Measurements from ENCODE around the gene CYTH4.

Gene CYTH4

DNA sequence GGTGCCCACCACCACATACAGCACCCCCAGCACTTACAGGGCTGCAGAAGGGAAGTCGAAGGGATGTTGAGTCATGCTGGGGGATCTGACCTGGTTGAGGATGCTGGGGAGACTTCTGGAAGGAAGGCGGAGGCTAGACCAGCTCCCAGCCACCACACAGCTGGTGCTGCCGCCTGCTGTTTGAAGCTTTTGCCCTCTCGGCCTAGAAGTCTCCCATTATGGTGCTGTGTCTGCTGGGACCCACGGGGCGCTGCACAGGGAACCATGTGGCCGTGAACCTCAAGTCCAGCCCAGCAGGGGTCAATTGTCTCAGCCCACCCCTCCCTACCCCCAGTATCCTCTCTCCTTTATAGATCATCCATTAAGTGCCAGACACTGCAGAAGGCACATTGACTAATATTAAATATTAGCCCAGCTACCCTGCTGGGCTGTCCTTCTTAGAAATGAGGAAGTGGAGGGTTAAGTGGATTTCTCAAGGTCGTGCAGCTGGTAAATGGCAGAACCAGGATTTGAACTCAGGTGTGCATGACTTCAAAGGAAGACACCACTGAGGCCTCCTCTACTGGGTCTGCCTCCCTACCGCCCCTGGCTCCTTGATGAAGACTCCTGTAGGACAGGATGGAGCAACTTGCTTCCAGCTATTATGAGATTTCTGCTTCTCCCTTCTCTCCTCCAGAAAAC lies 49.7 kb downstream of the CYTH4 start:
- no peak for DNase-seq

DNA sequence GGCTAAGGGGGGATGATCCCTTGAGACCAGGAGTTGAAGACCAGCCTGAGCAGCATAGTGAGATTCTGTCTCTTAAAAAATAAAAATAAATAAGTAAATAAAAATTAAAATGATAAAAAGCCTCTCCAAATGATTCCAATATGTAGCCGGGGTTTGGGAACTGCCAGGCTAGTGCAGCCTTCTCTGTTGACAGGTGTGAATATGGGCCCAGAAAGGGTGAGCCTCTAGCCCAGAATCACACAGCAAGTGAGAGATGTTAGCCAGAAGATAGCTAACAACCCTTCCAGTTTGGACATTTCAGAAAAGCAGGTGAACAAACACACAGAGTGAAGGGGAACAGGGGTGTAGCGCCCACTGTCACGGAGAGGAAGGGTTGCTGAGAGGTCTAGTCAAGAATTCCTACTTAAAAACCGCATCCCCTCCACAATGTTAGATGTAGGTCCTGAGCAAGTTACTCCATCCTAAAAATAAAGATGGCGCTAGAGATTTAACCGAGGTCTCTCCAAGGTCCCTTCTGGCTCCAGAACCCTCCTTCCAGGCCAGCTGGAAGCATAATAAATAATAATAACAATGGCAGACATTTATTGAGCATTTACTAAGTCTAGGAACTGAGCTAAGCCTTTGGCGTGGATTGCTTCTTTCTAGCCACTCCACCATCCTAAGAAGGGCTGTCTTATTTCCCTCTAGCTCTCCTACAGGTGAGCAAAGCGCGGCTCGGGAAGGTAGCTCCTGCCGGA lies 51.6 kb downstream of the CYTH4 start:
- no peak for DNase-seq

DNA sequence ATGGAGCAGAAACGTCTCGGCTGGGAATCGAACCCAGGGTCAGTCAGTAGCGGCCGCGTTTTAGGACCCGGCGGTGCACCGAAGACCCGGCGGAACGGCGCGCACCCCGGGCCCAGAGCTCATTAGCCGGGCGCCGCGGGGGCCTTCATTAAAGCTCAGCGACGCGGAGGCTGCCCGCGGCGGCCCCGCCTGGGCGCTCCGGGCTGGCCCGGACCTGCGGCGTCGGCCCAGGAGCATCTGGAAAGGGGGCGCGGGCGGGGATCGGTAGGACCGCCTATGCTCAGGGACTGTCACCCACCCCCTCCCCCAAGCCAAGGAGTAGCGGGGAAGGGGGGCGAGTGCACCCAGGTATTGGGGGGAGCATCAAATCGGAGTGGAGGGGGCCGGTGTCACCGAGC lies 52.2 kb downstream of the CYTH4 start:
- no peak for DNase-seq

DNA sequence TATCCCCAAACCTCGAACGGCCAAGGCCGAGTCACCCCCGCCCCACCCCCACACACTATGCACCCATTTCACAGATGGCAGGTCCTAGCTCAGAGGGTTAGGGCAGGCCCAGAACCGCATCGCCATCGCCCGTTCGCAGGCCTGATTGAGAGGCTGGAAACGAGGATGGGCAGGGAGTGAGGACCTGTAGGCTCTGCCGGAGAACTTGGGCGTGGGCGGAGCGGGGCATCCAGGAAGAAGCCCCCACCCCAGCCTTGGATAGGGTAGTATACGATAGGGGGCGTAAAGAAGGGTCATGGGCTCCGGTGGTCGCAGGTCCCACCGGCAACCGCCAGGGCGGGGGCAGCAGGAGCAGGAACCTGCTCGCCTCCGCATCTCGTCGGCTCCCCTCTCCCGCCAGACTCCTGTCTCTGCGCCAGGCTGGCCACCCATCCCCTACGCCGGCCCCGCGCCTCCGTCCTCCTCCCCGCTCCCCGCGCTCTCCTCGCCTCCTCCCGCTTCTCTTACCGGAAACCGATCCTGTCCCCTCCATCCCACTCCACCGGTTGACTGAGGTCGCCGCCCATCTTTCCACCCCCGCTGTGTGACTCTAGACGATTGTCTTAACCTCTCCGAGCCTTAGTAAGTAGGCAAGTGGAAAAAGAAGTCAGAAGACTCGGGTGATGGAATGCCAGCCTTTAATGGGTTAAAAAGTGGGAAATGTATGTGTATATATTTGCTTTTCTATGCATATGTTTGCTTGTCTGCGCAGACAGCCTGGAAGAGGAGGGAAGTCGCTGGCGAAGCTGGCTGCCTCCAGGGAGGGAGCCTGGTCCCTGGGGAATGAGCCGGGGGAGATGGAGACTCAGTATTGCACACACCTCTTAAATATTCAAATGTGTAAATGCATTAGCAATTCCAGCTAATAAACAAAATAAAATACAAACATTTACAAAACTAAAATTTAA lies 52.8 kb downstream of the CYTH4 start:
- no peak for DNase-seq

DNA sequence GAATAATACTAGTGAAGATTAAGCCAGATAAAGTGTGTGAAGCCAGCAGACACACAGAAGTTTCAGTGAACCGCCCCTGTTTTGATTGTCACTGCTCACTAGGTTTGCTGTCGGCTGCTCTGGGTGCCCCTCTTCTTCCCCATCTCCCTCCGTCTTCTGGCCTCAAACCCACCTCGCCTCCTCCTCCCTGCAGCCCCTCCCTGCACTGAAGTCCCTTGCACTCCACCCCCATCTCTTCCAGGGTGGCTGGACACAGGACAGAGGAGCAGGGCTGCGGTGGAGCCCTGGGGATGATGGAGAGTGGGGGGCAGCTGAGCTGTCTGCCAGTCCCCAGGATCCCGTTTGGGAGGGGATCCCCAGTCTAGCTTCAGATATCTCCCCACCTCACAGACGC lies 53.5 kb downstream of the CYTH4 start:
- no peak for DNase-seq

DNA sequence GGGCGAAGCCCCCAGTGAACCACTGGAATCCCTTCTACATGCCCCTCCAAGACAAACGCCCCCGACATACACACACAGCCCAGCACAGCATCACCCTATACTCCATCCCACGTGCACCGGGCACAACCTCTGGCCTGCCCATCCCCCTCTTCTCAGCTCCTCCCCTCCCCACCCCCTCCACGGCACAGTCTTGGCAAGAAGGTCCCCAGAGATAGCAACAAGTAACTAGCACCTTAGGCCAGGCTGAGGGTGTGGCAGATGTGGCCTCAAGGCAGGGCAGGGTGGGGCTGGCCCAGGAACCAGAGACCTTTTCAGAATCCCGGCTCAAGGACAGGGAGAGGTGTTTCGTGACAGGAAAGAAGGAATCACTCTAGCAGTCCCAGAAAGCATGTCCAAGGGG lies 54.3 kb downstream of the CYTH4 start:
- no peak for DNase-seq

DNA sequence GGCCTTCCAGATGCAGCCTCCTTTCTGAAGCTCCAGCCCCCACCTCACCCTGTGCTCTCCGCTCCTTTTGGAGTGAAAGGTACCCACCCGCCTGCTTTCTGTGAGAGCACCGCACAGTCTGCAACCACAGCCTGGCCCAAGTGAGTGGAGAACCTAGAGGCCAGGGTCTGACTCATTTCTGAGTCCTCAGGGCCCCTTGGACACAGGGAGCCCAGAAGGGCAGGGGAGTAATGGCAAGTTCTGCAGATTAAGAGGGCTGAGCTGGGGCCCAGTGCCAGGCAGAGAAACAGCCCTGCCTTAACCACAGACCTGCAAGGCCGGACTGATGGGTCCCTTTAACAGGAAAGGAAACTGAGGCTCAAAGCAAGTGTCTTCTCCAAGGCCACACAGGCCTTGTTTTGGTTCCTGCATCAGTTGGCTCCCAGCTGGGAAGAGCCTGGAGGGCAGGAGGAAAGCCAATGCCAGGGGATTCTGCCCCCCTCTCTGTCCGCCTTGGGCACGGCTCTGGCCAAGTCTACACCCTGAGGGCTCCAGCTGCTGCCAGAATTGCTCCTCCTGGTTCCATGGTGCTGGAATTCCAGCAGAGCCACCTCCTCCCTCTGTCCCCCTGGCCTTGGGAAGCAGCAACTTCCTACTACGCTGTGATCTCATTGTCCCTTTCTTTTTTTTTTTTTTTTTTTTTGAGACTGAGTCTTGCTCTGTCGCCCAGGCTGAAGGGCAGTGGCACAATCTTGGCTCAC lies 55.1 kb downstream of the CYTH4 start:
- DNase-seq, result no peak

DNA sequence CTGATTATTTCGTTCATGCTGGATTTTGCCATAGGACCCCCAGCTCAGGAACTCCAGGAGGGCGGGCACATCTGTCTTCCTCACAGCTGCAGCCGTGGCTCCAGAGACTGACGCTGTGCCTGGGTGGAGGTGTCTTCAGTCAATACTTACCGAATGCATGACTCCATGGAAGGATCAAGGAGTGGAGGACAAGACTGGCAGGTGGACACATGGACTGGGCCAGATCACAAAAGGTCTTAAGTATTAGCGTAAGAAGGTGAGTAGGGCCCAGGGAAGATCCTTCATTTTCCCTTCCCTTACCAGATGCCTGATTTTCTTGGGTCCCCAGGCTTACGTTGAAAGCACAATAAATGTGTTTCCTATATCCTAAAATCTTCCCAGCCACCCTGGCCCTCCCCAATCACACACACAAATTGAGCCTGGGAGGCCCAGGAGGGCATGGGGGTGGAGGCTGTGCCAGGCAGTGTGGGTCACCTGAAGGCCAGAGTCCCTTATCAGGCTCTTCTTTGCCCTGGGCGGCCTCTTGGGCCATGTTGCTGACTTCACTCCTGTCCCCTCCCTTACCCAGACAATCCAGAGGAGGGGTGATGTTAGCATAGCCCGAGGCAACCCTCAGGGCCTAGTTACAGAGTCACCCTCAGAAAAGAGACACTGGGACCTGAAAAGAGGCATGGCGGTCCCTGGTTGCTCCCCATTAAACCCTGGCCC lies 56.4 kb downstream of the CYTH4 start:
- DNase-seq, result no peak

DNA sequence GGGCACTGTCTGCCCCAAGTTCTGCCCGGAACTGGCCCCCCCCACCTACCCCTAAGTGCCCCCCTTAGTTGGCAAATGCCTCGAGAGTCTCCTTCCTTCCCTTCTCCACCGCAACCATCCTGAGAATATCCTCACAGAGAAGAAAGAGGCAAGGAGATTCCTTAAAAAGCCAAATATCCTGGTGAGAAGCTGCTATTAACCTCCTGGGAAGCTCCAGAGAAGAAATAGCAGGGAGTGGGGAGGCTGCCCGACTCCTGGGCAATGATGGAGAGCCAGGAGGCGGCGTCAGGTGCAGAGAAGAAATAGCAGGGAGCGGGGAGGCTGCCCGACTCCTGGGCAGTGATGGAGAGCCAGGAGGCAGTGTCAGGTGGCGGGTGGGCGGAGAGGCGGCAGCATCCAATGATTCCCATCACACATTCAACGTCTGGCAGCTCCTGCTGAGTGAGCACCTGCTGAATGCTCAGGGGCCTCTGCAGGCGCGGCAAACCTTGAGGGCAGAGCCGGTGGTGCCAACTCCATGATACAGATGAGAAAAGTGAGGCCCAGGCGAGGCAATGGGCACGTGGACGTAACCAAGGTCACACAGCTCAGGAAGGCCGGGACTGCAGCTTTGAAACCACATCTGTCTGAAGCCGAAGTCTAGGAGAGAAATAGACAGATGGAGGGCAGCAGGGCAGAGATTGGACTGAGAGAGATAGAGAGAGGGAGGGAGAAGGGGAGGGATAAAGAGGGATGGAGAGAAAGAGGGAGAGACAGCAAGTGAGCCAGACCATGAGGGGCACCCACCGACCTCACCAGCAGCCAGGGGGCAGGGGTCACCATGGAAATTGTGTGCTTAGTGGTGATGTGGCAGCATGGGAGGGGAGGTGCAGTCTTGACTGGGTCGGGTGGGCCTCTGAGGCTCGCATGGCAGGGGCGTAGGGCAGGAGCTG lies 58.3 kb downstream of the CYTH4 start:
- no peak for DNase-seq

DNA sequence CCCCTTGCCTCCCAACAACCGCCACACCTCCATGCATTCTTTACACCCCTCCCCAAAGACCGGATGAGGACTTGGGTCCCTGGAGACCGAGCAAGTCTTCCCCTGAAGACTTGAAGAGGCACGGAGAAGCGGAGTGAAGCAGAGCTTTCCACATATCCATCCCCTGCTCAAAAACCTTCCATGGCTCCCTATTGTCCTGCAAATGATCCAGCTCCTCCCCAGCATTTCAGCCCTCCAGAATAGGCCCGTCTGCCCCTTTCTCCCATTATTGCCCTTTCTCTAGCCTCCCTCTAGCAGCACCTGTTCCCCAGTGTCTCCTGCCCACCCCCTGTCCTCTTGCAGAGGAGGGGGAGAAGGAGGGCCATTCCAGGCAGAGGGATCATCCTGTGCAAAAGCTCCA lies 59.8 kb downstream of the CYTH4 start:
- no peak for DNase-seq

DNA sequence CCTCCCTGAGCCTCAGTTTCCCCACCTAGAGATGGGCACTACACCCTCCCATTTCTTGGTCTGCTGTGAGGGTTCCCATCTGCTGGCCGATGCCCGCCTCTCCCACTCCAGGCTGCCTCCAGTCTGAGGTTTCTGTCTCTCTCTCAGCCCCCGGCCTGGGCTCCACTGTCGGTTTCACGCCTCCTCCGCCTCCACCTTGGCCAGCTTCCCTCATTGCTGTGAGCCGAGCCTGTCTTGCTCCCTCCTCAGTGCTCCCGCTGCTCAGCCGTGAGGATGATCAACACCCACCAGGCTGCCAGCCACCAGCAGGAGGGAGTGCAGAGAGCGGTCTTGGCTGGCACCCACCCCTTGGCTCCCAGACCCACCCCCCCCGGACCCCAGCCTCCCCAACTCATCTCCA lies 61.0 kb downstream of the CYTH4 start:
- no peak for DNase-seq

DNA sequence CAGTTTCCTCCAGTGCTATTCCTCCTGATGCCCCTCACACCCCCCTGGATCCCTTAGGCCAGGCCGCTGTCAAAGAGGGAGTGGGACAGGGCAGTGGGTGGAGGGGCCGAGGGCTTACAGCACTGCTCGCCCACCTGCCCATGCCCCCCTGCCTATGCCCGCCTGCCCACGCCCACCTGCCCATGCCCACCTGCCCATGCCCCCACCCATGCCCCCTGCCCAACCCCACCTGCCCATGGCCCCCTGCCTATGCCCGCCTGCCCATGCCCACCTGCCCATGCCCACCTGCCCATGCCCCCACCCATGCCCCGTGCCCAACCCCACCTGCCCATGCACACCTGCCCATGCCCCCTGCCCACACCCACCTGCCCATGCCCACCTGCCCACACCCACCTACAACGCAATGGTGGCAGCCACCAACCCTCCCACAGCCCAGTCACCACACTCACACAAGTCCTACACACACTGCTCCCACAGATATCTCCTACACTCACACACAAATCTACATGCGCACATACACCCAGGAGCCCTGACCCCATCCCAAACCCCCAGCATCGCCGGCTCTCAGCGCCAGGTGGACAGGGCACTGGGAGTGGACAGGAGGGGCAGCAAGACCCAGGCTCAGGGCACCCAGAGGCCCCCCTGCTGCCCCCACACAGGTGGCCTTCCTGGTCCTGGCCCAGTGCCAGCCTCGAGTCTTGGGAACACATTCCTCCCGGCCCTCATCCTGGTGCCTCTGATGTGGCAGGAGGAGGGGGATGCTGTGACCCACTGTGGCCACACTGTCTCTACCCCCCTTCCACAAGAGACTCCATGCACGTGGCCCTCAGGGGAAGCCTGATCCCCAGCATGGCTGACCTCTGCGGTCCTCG lies 61.8 kb downstream of the CYTH4 start:
- no peak for DNase-seq

DNA sequence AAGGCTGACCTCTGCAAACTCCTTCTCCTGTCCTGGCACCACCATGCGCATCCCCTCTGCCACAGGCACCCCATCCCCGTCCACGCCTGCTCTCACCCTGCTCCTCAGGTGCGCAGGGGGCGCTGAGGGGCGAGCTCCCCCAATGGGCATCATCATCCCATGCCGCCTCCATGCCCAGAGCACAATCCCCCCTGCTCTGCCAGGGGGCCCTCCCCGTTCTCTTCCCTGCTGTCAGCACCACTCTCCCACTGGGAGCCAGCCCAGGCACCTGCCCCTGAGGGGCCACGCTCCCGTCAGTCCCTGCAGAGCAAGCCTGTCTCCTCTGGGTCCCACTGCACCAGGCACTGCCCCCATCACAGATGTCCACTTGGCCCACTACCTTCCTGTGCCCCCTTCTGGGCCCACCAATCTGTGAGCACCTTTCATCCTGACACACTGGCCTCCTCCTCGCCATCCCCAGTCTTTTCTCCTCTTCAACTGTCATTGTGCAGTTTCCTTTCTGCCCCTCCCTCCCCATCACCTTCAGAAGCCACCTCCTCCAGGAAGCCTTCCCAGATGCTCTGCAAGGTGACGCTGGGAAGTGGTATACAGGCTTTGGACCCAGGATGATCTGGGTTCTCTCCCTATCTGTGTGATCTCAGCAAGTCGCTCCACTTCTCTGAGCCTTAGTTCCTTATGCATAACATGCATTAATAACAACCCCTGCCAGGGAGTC lies 62.6 kb downstream of the CYTH4 start:
- no peak for DNase-seq

DNA sequence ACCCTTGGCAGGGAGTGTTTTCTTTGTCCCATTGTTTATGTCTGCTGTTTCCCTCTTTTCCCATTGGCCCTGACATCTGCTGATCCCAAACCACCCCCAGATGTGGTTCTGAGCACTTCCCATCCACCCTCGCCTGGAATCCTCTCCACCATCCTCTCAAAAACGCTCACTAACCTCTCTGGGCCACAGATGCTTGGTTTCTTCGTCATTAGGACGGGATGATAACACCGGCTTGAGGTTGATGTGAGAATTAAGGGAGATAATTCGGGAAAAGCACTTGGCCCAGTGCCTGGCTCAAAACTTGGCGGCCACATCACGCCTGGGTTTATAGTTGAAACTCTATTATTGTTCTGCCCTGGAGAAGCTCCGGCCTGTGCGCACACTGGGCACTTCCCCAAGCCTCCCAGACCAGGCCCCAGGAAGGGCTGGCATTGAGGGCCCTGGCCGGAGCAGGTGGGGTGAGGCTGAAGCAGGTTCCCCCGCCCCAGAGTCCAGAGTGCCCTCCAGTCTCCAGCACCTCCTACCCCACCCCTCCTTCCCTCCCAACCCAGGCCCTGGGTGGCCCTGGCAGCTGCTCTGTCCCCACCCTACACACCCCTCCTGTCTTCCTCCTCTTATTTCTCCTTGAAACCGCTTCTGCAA lies 63.7 kb downstream of the CYTH4 start:
- DNase-seq, result no peak

DNA sequence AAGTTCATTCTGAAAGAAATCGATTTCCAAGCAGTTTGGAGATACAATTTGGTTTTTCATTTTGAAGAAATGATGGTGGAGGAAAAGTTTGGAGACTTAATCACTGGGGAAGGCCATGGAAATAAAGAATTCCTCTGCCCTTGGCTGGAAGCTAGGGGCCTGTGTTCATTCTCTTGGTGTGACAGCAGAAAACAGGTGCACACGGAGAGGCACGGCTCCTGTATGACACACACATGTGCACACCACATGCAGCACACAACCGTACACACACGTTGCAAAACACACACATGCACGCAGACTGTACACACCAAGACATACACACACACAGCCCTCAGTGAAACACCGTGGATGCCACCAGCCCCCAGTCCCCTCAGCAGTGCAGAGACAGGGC lies 64.2 kb downstream of the CYTH4 start:
- no peak for DNase-seq

DNA sequence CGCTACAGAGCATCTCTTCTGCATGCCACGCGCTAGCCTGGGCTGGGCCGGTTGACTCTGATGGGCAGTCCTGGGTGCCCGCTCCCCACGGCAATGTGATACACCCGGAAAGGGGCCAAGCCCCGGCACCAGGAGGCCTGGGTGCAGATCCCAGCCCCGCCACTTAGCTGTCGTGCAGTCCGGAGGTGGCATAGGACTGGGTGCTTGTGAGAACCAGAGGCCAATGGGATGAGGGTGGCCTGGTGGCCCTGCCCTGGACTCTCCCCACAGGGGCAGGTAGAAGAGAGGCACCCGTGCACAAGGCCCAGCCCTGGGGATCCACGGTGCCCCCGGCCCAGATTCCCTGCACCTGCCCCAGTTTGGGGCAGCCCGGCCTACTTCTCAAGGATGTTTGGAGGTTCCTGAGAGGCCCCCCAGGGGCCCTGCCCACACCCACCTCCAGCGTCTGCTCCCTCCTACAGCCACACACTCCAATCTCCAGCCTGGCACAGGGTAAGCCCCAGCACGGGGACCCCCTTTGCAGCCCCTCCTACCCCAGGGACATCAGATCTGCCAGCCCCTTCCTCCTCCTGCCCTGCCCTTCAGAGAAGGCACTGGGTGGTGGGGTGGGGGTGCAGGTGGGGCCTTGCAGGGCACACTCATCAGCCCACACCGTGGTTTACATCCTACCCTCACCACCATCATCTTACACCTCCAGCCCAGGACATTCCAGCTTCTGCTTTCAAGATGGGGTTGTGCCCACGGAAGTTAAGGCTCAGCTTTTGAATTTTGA lies 66.9 kb downstream of the CYTH4 start:
- no peak for DNase-seq

DNA sequence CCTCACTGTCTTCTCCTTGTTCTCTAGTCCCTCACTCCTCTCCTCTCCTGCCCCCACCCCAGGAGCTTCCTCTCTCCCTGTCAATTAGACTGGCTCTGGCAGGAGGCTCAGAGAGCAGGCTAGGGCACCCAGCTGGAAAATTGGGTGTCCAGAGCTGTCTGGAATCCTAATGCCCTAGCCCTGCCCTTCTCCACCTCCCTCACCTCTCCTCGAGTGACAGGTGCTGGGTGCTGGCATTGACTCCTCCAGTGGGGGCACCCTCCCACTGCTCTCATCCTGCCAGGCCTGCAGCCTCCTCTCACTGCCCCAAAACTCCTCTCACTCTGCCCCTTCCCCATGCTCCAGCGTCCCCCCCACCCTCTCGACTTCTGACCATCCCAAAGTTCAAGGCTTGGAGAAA lies 68.9 kb downstream of the CYTH4 start:
- no peak for DNase-seq

DNA sequence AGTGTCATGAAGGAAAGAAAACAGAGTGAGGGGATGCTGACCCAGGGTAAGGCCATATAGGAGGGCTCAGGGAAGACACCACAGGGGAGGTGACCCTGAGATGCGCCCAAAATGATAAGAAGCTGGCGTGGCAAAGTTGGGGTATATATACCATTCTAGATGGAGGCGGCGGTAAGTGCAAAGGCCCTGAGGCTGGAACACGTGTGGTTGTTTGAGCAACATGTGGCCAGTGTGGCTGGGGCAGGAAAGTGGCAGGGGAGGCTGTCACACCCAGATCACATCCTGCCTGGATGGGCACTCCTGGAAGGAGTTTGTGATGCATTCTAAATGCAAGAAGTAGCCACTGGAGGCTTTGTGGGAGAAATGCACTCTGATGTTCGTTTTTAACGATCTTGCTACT lies 70.2 kb downstream of the CYTH4 start:
- DNase-seq, result no peak
